ENCODE results near the gene ADAM12. TPM values are rescaled to one million over a fixed set of nuclear protein-coding genes. Genes with fewer than 3 reads are reported as not detected.
A peak's percentile ranks its signal among the peaks of the same experiment; 100 is the strongest.

The ADAM12 gene
- total and polyA plus RNA-seq, 11 donors, result 0.04 to 11.2 (median 0.82) TPM; not detected in 1

DNA sequence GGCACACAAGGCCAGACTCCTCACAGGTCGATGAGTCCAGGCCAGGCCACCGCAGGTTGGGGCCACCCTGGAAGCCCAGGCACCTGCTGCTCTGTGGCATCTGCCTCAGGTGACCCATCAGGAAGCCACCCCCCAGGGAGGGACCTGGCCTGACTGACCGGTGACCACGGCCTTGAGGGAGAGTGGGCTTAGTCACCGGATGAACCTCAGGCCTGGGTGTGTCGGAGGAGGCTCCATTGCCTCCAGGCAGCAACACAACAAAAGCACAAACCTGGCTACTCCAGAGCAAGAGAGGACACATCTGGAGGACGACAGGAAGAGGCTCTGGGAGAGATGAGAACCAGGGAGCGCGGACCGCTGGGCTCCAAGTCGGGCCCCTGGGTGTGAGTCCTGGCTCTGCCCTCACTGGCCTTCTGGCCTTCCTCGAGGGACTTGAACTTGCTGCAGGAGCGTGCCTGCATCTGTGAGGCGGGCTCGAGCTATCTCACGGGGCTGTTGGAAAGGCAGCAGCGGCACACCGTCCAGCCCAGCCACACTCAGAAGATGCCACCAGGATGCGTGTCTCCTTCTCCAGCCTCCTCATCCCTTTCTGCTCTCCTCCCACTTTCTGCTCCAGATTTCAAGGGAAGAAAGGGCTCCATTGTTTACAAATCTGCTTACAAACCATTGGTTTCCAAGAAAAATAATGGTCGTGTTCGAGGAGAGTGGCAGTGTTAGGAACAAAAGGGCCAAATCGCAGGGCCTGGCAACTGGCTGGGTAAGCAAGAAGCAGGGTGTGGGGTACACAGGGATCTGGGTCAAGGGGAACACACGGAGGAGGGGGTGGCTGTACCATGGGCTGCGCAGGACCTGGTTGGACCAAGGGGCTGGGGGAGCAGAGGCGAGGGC lies 152.9 kb downstream of the ADAM12 start:
- 75 to 83% (median 80%) methylated on average over 25 of the region's 25 CpGs for WGBS, 4 donors
- Histone ChIP-seq H3K4me3 (no peak overlapping the region), H3K9me3 (no peaks in the 10 kb centered on the region), H3K27ac (no peak overlapping the region), H3K4me1 (no peaks in the 10 kb centered on the region), H3K27me3 (peaks cover 0 to 12% (median 2%) of the 10 kb centered on the region in 9 donors), H3K36me3 (no peaks in the 10 kb centered on the region)
- peak in 2 of 4 donors; percentile 36 to 70 for ATAC-seq
- no peak for TF ChIP-seq POLR2A (IDR thresholded peaks at IDR 0.05)
- TF ChIP-seq, protein P1, sequence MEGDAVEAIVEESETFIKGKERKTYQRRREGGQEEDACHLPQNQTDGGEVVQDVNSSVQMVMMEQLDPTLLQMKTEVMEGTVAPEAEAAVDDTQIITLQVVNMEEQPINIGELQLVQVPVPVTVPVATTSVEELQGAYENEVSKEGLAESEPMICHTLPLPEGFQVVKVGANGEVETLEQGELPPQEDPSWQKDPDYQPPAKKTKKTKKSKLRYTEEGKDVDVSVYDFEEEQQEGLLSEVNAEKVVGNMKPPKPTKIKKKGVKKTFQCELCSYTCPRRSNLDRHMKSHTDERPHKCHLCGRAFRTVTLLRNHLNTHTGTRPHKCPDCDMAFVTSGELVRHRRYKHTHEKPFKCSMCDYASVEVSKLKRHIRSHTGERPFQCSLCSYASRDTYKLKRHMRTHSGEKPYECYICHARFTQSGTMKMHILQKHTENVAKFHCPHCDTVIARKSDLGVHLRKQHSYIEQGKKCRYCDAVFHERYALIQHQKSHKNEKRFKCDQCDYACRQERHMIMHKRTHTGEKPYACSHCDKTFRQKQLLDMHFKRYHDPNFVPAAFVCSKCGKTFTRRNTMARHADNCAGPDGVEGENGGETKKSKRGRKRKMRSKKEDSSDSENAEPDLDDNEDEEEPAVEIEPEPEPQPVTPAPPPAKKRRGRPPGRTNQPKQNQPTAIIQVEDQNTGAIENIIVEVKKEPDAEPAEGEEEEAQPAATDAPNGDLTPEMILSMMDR (IDR thresholded peaks at IDR 0.05), result no peak
- intact Hi-C loops (cut with DNase I), result no loop called here
- DNase-seq, result no peak

DNA sequence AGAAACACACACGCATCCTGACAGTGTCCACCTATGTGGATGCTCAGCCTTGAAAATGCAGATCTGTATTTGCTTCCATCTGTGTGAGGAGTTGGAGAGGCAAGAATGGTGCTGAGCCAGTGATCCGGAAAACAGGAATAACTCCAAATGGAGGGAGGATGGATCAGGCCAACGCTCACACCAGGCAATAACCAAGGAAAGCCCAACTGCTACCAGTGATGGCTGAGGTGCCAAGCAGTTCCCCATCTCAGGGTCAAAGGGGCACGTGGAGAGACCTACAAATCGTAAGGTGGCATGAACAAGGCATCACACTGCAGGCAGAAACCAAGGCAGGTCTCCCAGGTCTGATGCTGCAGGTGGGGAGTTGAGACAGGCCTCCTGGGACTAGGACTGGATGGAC lies 153.6 kb downstream of the ADAM12 start:
- ATAC-seq, result no peak
- Histone ChIP-seq H3K27ac (no peak overlapping the region), H3K27me3 (peaks cover 0 to 12% (median 2%) of the 10 kb centered on the region in 9 donors), H3K4me1 (no peaks in the 10 kb centered on the region), H3K36me3 (no peaks in the 10 kb centered on the region), H3K4me3 (no peak overlapping the region), H3K9me3 (no peaks in the 10 kb centered on the region)
- no peak for DNase-seq
- intact Hi-C loops (cut with DNase I), result no loop called here
- 84 to 92% (median 90%) methylated on average over 5 of the region's 5 CpGs for WGBS, 4 donors
- no peak for TF ChIP-seq POLR2A (IDR thresholded peaks at IDR 0.05)
- TF ChIP-seq, protein P1 (IDR thresholded peaks at IDR 0.05), result no peak

DNA sequence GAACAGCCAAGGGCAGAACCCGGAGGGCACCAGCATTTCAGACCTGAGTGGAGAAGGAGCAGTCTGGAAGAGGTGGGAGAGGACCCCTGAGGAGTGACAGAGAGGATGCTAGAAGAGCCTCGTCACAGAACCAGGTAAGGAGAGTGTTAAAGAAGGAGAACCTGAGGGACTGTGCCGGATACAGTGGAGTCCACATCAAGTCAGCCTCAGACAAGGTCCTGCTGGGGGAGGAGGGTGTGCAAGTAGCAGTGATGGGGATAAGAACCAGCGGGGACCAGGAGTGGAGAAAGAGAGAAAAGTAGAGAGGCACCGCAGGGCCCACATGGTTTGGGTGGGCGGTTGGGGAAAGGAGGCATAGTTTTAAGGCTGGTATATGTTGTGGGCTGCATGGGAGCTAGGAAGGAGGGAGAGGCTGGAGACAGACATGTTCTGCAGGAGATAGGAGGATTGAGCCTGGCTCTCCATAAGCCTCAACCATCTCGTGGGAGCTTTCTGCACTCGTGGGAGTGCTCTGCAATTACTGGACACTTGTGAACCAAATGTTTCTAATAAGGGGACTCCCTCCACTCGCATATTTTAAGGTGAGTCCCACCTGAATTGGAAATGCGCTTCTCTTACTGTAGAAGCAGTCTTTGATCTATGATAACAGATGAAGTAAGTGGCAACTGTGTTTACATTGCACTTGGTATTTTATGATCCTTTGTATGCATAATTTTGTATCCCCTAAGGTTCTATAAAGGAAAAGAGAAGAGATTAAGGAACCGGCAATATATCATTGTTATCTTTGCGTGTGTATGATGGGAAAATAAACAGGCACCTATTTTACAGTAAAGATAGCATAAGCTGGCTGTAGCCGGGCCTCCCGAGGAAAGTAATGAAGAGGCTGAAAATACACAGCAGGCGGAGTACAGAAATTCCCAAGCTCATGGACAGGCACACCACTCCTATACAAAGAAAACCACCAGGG lies 154.8 kb downstream of the ADAM12 start:
- Histone ChIP-seq H3K27ac (no peak overlapping the region), H3K36me3 (no peaks in the 10 kb centered on the region), H3K4me1 (no peaks in the 10 kb centered on the region), H3K27me3 (peaks cover 0 to 12% (median 2%) of the 10 kb centered on the region in 9 donors), H3K9me3 (no peaks in the 10 kb centered on the region), H3K4me3 (no peak overlapping the region)
- no peak for TF ChIP-seq POLR2A (IDR thresholded peaks at IDR 0.05)
- WGBS, 4 donors, result 77 to 82% (median 80%) methylated on average over 15 of the region's 15 CpGs
- DNase-seq (no peak), ATAC-seq (no peak)
- intact Hi-C loops (cut with DNase I), result no loop called here

DNA sequence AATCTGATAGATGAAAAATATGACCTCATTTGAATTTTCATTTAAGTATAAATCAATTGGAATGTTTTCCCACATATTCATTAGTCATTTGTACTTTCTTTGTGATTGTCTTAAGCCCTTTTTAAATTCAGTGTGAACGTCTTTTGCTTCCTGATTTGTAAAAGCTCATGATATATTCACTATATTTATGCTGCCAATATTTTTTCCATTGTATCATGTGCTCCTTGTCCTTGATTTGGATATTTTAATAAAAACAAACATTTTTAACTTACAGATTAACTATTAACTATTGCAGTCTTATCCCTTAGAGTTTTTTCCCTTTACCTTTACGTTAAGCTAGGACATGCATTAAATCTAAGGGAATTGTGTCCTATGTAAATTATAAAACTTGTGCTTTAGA lies 157.7 kb downstream of the ADAM12 start:
- H3K4me1 ChIP-seq, result peaks cover 0 to 3% (median 0%) of the 10 kb centered on the region in 12 donors
- no peak overlapping the region for H3K27ac ChIP-seq
- DNase-seq, result no peak
- intact Hi-C loops (cut with DNase I), result no loop called here
- WGBS, 4 donors, result 83 to 87% (median 87%) methylated on average over 2 of the region's 2 CpGs
- no peak overlapping the region for H3K4me3 ChIP-seq
- no peak for ATAC-seq
- H3K27me3 ChIP-seq, result peaks cover 0 to 12% (median 2%) of the 10 kb centered on the region in 9 donors
- no peak for TF ChIP-seq POLR2A (IDR thresholded peaks at IDR 0.05)
- TF ChIP-seq, protein P1 (IDR thresholded peaks at IDR 0.05), result no peak
- no peaks in the 10 kb centered on the region for H3K36me3 ChIP-seq
- no peaks in the 10 kb centered on the region for H3K9me3 ChIP-seq
